SK-N-SH (cell line): ENCODE measurements around the gene PRKAG1.

Experiments used
- CHD2 ChIP-seq: fragments of 150-350 bp; IDR thresholded peaks from 2 replicates; pipeline ENCODE4 v1.6.1; 2018; ENCODE audit warnings: low read length; ENCODE audit not compliant: partially characterized antibody
- EP300 ChIP-seq, 2 experiments: IDR thresholded peaks; 2 replicates each; pipeline versions ENCODE4 v1.4.0 to v1.6.1; 2012; ENCODE audit warnings: borderline replicate concordance in 1 of 2, low read depth in 1 of 2, low read length in 1 of 2
- JUND ChIP-seq: IDR thresholded peaks from 2 replicates; pipeline ENCODE4 v1.4.0; 2012
- POLR2AphosphoS5 ChIP-seq: IDR thresholded peaks from 2 replicates; pipeline ENCODE4 v1.6.1; 2012; ENCODE audit warnings: low read depth, low read length
- RFX5 ChIP-seq: IDR thresholded peaks from 2 replicates; pipeline ENCODE4 v1.6.1; 2012; ENCODE audit warnings: mild to moderate bottlenecking, improper control_type of control experiment, low read length
- SIN3A ChIP-seq: IDR thresholded peaks from 2 replicates; pipeline ENCODE4 v1.6.1; 2012; ENCODE audit warnings: low read depth, mild to moderate bottlenecking, low read length, moderate library complexity, borderline replicate concordance
- TAF1 ChIP-seq: IDR thresholded peaks from 2 replicates; pipeline ENCODE4 v1.6.1; 2012; ENCODE audit warnings: low read depth, mild to moderate bottlenecking, low read length, moderate library complexity, borderline replicate concordance
- TF ChIP-seq, protein P1 (sequence below): fragments of 200-600 bp; sonication (generic); IDR thresholded peaks from 2 replicates; pipeline ENCODE4 v1.6.1; 2017; ENCODE audit warnings: antibody characterized with exemption, mild to moderate bottlenecking, moderate library complexity
- TF ChIP-seq, protein P2 (sequence below): IDR thresholded peaks from 2 replicates; pipeline ENCODE4 v1.4.0; 2012; ENCODE audit warnings: low read depth
- TF ChIP-seq, protein P3 (sequence below): IDR thresholded peaks from 2 replicates; pipeline ENCODE4 v1.4.0; 2012; ENCODE audit warnings: low read depth, borderline replicate concordance

DNA sequence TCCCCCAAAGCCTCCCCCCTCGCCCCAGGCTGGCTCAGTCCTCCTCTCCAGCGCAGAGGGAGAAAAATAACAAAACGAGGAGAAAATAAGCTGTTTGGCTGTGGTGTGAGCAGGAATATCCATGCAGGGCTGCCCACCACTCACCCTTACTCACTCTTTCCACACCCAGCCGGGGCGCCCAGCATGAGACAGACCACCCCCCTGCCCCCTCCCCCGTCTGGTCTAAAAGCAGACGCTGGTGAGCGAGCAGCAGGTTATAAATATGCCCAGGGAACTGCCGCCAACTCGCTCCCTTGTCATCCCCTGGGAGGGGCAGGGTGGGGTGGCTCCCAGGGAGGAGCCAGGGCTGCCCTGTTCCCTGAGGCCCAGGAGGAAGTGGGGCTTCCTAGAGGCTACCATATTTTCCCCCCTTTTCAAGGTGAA, 33.1 kb downstream of the PRKAG1 start:
- TF ChIP-seq, protein P1, sequence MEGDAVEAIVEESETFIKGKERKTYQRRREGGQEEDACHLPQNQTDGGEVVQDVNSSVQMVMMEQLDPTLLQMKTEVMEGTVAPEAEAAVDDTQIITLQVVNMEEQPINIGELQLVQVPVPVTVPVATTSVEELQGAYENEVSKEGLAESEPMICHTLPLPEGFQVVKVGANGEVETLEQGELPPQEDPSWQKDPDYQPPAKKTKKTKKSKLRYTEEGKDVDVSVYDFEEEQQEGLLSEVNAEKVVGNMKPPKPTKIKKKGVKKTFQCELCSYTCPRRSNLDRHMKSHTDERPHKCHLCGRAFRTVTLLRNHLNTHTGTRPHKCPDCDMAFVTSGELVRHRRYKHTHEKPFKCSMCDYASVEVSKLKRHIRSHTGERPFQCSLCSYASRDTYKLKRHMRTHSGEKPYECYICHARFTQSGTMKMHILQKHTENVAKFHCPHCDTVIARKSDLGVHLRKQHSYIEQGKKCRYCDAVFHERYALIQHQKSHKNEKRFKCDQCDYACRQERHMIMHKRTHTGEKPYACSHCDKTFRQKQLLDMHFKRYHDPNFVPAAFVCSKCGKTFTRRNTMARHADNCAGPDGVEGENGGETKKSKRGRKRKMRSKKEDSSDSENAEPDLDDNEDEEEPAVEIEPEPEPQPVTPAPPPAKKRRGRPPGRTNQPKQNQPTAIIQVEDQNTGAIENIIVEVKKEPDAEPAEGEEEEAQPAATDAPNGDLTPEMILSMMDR, result no peak
- TF ChIP-seq SIN3A, result no peak
- TF ChIP-seq EP300 (IDR thresholded peaks at IDR 0.05; ENCODE audit: borderline replicate concordance in 1 of 2, low read depth in 1 of 2, low read length in 1 of 2), result no peak
- TF ChIP-seq, protein P2, sequence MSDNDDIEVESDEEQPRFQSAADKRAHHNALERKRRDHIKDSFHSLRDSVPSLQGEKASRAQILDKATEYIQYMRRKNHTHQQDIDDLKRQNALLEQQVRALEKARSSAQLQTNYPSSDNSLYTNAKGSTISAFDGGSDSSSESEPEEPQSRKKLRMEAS, result no peak
- TF ChIP-seq POLR2AphosphoS5, result no peak
- no peak for TF ChIP-seq TAF1
- TF ChIP-seq JUND, result no peak
- no peak for TF ChIP-seq RFX5
- TF ChIP-seq CHD2, result no peak
- TF ChIP-seq, protein P3, sequence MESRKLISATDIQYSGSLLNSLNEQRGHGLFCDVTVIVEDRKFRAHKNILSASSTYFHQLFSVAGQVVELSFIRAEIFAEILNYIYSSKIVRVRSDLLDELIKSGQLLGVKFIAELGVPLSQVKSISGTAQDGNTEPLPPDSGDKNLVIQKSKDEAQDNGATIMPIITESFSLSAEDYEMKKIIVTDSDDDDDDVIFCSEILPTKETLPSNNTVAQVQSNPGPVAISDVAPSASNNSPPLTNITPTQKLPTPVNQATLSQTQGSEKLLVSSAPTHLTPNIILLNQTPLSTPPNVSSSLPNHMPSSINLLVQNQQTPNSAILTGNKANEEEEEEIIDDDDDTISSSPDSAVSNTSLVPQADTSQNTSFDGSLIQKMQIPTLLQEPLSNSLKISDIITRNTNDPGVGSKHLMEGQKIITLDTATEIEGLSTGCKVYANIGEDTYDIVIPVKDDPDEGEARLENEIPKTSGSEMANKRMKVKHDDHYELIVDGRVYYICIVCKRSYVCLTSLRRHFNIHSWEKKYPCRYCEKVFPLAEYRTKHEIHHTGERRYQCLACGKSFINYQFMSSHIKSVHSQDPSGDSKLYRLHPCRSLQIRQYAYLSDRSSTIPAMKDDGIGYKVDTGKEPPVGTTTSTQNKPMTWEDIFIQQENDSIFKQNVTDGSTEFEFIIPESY, result no peak
